ENCODE data around the gene EEPD1.
A peak's percentile ranks its signal among the peaks of the same experiment; 100 is the strongest.

Gene EEPD1

GRCh38 chr7:36149694-36150452 lies 3.2 kb upstream of the EEPD1 start:
- in situ Hi-C loops (cut with HindIII; ENCODE audit: low sequenced_read_pairs), result no loop called here
- no peak overlapping the region for H3K4me3 ChIP-seq (ENCODE audit: low read depth, low read length)
- no peak for TF ChIP-seq CTCF (IDR thresholded peaks at IDR 0.05; ENCODE audit: low read depth, low read length, missing control alignments)
- no peak for DNase-seq (ENCODE audit: low read depth)

- peak overlapping the region; percentile 60 for H3K4me3 ChIP-seq (ENCODE audit: low read depth, low read length)
- no peak for DNase-seq (ENCODE audit: low read depth)
- in situ Hi-C loops (cut with HindIII; ENCODE audit: low sequenced_read_pairs), result no loop called here
These were observed 916 bp upstream of the EEPD1 start for GRCh38 chr7:36151921-36152755.

GRCh38 chr7:36153571-36154097 lies 580 bp downstream of the EEPD1 start:
- no peak for DNase-seq (ENCODE audit: low read depth)
- in situ Hi-C loops (cut with HindIII; ENCODE audit: low sequenced_read_pairs), result no loop called here
- peak overlapping the region; percentile 60 for H3K4me3 ChIP-seq (ENCODE audit: low read depth, low read length)
- no peak for TF ChIP-seq CTCF (IDR thresholded peaks at IDR 0.05; ENCODE audit: low read depth, low read length, missing control alignments)

More at GRCh38 chr7:36151921-36152755, 916 bp upstream of the EEPD1 start:
- no peak for TF ChIP-seq CTCF (IDR thresholded peaks at IDR 0.05; ENCODE audit: low read depth, low read length, missing control alignments)

GRCh38 chr7:36154255-36155212 lies 1.5 kb downstream of the EEPD1 start:
- in situ Hi-C loops (cut with HindIII; ENCODE audit: low sequenced_read_pairs), result no loop called here
- no peak for TF ChIP-seq CTCF (IDR thresholded peaks at IDR 0.05; ENCODE audit: low read depth, low read length, missing control alignments)
- H3K4me3 ChIP-seq (ENCODE audit: low read depth, low read length), result no peak overlapping the region
- DNase-seq (ENCODE audit: low read depth), result no peak

DNA sequence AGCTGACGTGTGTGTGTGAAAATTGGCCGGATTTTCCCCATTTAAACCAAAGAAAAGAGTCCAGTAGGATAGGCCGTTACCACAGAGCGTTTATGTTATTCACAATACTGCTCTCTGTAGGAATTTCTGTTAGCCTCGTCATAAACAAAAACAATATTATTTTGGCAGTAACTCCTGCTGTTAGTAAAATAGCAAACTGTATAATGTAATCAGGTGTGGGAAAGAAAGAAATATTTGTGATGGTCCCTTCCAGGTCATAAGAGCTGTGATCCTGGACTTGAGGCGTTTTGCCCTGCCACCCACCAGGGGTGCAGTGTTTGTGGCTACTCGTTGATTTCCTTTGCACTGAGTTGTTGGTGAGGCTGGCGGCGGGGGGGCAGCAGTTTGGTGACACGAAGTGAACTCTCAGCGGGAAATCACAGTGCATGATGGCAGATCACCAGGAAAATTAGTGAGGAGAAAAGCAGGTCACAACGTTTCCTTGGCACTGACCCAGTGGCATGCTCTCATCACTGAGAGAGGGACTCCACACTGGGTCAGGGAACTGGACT lies 2.8 kb downstream of the EEPD1 start:
- no peak overlapping the region for H3K4me3 ChIP-seq (ENCODE audit: low read depth, low read length)
- in situ Hi-C loops (cut with HindIII; ENCODE audit: low sequenced_read_pairs), result no loop called here
- peak; percentile 38 for DNase-seq (ENCODE audit: low read depth)
- TF ChIP-seq CTCF (IDR thresholded peaks at IDR 0.05; ENCODE audit: low read depth, low read length, missing control alignments), result no peak
